Thyroid gland (tissue), 4 donors: ENCODE measurements around the gene PIM2.

Source experiments
- POLR2A ChIP-seq, 2 donors: fragments of 450-650 bp; IDR thresholded peaks; one replicate each; pipeline ENCODE4 v1.6.1; 2017; ENCODE audit warnings: antibody characterized with exemption in 2 of 2, mild to moderate bottlenecking in 2 of 2, moderate library complexity in 1 of 2
- TF ChIP-seq, protein P1 (sequence below), 6 experiments: fragments of 200-600 bp in 3 of 6; fragments of 450-650 bp in 3 of 6; sonication (generic) in 3 of 6; IDR thresholded peaks; one replicate each; pipeline ENCODE4 v1.5.1; 2016 to 2019; ENCODE audit warnings: antibody characterized with exemption in 6 of 6, mild to moderate bottlenecking in 2 of 6, inconsistent platforms in 1 of 6, moderate library complexity in 1 of 6

DNA sequence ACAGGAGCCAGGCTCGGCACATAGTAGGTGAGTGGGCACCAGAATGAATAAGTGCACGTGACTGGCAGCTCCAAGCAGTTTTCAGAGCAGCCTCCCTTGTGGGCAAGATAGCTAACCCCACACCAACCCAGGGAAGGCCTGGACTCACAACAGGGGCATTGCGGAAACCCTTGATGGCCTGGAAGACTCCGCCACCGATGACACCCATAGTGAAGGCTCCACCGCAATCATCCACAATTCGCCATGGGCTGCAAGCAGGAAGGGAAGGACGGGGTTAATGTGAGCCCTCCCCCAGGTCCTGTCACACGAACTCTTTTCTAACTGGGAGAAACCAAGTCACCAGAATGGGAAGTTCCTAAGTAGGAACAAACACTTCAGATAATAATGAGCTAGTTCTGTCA is 22.2 kb downstream of the PIM2 start:
- TF ChIP-seq, protein P1, sequence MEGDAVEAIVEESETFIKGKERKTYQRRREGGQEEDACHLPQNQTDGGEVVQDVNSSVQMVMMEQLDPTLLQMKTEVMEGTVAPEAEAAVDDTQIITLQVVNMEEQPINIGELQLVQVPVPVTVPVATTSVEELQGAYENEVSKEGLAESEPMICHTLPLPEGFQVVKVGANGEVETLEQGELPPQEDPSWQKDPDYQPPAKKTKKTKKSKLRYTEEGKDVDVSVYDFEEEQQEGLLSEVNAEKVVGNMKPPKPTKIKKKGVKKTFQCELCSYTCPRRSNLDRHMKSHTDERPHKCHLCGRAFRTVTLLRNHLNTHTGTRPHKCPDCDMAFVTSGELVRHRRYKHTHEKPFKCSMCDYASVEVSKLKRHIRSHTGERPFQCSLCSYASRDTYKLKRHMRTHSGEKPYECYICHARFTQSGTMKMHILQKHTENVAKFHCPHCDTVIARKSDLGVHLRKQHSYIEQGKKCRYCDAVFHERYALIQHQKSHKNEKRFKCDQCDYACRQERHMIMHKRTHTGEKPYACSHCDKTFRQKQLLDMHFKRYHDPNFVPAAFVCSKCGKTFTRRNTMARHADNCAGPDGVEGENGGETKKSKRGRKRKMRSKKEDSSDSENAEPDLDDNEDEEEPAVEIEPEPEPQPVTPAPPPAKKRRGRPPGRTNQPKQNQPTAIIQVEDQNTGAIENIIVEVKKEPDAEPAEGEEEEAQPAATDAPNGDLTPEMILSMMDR (IDR thresholded peaks at IDR 0.05): no peak
- TF ChIP-seq POLR2A (IDR thresholded peaks at IDR 0.05): no peak
